ENCODE results near the gene NHSL1. TPM values are rescaled to one million over a fixed set of nuclear protein-coding genes. Genes with fewer than 3 reads are reported as not detected.

NHSL1 gene
- total RNA-seq, 2 experiments from 2014 or later, result 0.14 to 0.44 TPM

DNA sequence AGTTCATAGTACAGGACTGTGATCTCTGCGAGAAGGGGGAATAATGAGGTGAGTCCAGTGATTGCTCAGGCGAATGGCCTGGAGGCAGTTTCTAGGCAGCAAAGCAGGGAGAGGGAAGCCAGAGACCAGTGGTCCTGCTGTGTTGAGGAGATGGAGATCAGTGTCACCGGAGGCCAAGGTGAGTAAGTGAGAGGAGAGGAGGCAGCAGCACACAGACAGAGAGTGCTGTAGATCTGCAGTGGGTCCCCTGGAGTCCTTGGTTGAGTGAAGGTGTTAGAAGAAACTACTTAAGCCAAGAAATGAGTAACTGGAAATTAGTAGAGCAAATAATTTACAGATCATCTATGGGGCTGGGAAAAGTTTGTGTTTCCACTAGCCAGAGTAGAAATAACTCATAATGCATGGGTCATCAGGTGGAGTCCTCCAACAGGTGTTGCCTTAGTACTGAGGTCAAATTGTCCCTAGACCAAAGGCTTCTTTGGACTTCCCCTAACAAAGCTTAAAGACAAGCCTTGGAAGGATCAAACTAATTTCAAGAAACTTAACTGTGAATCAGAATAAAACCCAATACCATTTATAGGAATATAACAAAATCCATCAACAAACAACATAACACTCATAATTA lies 81.7 kb downstream of the NHSL1 start:
- Mint-ChIP-seq H3K27me3 (no peaks in the 10 kb centered on the region), H3K27ac (peak overlapping the region; percentile 6), H3K9me3 (no peaks in the 10 kb centered on the region), H3K4me1 (peaks cover 1% of the 10 kb centered on the region), H3K36me3 (peaks cover 28% of the 10 kb centered on the region), H3K4me3 (no peak overlapping the region)
- POLR2A ChIA-PET, result interaction anchor here (0.6 kb wide), 1 partner anchor 302 kb away, joined by 6 read pairs; no protein-coding TSS in a partner anchor
- ATAC-seq (ENCODE audit: low read depth) (no peak), DNase-seq (no peak)

DNA sequence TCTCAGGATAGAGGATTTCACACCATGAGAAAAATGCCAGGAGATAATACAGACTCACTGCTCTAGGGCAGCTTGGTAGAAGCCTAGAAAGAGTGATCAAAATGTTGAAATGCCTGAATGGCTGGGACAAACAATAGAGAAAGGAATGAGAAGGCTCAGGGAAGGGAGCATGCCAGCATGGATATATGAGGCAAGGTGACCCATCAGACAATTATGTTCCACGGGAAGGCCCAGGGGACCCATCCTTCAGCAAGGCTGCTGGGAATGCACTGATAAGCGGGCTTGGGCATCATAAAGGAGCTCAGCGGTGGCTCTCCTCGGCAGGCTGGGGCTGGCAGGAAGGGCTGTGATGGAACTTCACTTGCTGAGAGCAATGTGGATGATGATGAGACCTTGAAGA lies 83.1 kb downstream of the NHSL1 start:
- peaks cover 34% of the 10 kb centered on the region for H3K36me3 Mint-ChIP-seq
- ATAC-seq (ENCODE audit: low read depth) (no peak), DNase-seq (no peak)
- no peak overlapping the region for H3K27ac Mint-ChIP-seq
- no peaks in the 10 kb centered on the region for H3K9me3 Mint-ChIP-seq
- H3K27me3 Mint-ChIP-seq, result no peaks in the 10 kb centered on the region
- H3K4me3 Mint-ChIP-seq, result no peak overlapping the region
- H3K4me1 Mint-ChIP-seq, result peaks cover 4% of the 10 kb centered on the region
- POLR2A ChIA-PET, result no interaction called here

DNA sequence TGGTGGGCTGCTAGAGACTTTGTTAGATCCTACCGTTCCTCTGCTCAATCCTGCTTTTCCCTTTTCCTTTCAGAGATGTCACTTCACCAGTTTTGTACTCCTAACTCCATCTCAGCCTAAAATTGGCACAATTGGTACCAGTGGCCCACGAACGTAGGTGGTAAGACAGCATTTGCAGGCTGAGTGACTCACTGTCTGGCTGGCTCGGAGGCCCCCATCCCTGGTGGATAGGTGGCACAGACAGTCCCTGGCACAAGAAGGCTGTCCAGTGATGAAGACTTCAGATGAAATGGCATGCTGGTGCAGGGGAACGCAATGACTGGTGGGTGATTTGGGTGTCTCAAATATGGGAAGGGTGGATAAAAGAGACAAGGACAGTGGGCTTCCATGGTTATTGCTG lies 84.2 kb downstream of the NHSL1 start:
- Mint-ChIP-seq H3K9me3 (no peaks in the 10 kb centered on the region), H3K27ac (no peak overlapping the region), H3K36me3 (peaks cover 41% of the 10 kb centered on the region), H3K27me3 (no peaks in the 10 kb centered on the region), H3K4me1 (peaks cover 11% of the 10 kb centered on the region), H3K4me3 (no peak overlapping the region)
- POLR2A ChIA-PET, result interaction anchor here (2.0 kb wide), 1 partner anchor 10 kb away, joined by 9 read pairs; no protein-coding TSS in a partner anchor
- no peak for ATAC-seq (ENCODE audit: low read depth)
- no peak for DNase-seq

DNA sequence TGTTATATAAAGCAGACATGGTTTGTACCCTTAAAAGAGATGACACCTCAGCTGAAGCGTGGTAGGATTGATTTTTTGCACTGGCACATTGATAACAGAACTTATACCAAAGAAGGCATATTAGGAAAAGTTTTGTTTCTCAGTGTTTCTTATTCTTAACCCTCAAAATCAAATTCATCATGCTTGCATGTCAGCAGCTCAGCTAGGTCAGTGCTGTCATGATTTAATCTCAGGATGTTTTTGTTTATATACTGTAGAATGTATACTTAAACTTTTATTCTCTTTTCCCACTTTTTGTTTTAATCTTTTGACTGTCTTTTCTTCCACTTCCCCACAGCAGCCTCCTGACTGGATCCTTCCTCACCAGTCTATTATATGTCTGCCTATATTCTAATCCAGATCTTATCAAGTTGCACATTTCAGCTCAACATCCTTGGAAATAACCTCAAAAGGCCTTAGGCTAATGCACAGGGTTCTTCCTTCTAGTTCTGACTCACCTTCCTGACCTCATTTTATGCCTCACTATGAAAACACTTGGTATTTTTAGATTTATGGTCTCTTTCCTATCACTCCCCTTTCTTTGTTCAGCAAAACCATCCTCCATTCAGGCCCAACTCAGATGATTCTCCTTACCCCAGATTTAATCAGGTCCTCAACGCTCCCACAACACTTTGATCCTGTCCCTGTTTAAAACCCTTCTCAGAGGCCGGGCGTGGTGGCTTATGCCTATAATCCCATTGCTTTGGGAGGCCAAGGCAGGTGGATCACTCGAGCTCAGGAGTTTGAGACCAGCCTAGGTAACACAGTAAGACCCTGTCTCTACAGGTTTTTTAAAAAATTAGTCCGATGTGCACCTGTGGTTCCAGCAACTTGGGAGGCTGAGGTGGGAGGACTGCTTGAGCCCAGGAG lies 88.1 kb downstream of the NHSL1 start:
- peak; percentile 65 for ATAC-seq (ENCODE audit: low read depth)
- Mint-ChIP-seq H3K4me3 (no peak overlapping the region), H3K9me3 (no peaks in the 10 kb centered on the region), H3K36me3 (peaks cover 55% of the 10 kb centered on the region), H3K4me1 (peaks cover 20% of the 10 kb centered on the region), H3K27ac (peak overlapping the region; percentile 51), H3K27me3 (no peaks in the 10 kb centered on the region)
- no peak for DNase-seq
- POLR2A ChIA-PET, result no interaction called here

DNA sequence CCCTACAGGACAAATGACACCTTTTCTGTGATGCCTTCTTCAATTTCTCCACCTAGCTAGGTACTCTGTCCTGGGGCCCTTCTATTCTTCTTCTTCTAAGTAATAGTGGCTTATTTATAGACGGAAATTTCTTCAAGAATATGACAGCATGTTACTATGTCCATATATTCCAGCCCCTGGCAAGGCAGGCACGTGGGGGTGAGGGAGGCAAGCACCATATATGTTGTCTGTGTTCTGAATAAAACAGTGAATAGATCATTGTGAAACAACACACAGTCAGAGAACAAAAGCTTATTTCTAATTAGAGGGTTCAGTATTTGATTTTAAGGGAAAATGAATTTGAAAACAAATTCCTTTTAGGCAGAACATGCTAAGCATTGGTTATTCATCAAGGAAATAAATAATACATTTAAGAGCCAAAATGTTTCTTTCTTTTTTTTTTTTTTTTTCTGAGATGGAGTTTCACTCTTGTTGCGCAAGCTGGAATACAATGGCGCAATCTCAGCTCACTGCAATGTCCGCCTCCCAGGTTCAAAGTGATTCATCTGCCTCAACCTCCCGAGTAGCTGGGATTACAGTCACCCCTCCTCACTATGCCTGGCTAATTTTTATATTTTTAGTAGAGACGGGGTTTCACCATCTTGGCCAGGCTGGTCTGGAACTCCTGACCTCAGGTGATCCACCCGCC lies 89.1 kb downstream of the NHSL1 start:
- ATAC-seq (ENCODE audit: low read depth), result no peak
- no peak overlapping the region for H3K27ac Mint-ChIP-seq
- POLR2A ChIA-PET, result no interaction called here
- H3K27me3 Mint-ChIP-seq, result no peaks in the 10 kb centered on the region
- H3K36me3 Mint-ChIP-seq, result peaks cover 55% of the 10 kb centered on the region
- DNase-seq, result no peak
- no peak overlapping the region for H3K4me3 Mint-ChIP-seq
- H3K9me3 Mint-ChIP-seq, result no peaks in the 10 kb centered on the region
- H3K4me1 Mint-ChIP-seq, result peaks cover 26% of the 10 kb centered on the region

DNA sequence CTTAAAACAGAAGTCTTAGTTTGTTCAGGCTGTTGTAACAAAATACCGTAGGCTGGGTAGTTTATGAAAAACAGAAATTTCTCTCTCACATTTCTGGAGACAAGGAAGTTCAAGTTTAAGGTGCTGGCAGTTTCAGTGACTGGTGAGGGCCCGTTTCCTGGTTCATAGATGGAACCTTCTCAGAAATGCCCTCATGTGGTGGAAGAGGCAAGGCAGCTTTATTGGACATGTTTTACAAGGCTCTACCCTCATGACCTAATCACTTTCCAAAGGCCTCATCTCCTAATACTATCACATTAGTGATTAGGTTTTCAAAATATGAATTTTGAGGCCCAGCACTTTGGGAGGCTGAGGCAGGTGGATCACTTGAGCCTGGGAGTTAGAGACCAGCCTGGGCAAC lies 92.9 kb downstream of the NHSL1 start:
- POLR2A ChIA-PET, result no interaction called here
- H3K9me3 Mint-ChIP-seq, result no peaks in the 10 kb centered on the region
- H3K4me1 Mint-ChIP-seq, result peaks cover 32% of the 10 kb centered on the region
- H3K4me3 Mint-ChIP-seq, result peak overlapping the region; percentile 15
- ATAC-seq (ENCODE audit: low read depth) (no peak), DNase-seq (no peak)
- peak overlapping the region; percentile 62 for H3K27ac Mint-ChIP-seq
- H3K36me3 Mint-ChIP-seq, result peaks cover 37% of the 10 kb centered on the region
- H3K27me3 Mint-ChIP-seq, result peaks cover 3% of the 10 kb centered on the region

DNA sequence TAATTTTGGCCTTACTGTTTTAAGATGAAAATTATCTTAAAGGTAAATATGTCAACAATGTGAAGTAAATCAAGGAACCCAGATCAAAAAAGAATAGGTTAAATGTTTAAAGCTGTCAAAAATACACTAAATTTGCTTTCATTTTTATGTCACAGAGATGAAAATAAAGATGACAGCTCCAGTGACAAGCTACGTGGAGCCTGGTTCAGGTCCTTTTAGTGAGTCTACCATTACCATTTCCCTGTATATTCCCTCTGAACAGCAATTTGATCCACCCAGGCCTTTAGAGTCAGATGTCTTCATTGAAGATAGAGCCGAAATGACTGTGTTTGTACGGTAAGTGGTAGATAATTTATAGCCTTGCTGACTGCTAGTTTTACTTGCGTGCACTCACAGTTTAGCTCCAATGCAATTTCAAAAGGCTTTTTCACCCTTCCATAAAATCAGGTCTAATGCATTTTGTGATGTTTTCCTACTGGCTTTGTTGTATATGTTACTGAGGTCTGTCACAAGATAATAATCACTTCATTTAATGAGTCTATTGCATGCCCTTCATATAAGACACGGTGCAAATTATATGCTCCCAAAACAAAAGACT lies 93.4 kb downstream of the NHSL1 start:
- Mint-ChIP-seq H3K4me3 (peak overlapping the region; percentile 15), H3K36me3 (peaks cover 33% of the 10 kb centered on the region), H3K27ac (peak overlapping the region; percentile 62), H3K4me1 (peaks cover 28% of the 10 kb centered on the region), H3K27me3 (peaks cover 3% of the 10 kb centered on the region), H3K9me3 (no peaks in the 10 kb centered on the region)
- POLR2A ChIA-PET, result interaction anchor here (2.7 kb wide), 1 partner anchor 50 kb away, joined by 11 read pairs; no protein-coding TSS in a partner anchor
- DNase-seq, result no peak
- ATAC-seq (ENCODE audit: low read depth), result no peak

DNA sequence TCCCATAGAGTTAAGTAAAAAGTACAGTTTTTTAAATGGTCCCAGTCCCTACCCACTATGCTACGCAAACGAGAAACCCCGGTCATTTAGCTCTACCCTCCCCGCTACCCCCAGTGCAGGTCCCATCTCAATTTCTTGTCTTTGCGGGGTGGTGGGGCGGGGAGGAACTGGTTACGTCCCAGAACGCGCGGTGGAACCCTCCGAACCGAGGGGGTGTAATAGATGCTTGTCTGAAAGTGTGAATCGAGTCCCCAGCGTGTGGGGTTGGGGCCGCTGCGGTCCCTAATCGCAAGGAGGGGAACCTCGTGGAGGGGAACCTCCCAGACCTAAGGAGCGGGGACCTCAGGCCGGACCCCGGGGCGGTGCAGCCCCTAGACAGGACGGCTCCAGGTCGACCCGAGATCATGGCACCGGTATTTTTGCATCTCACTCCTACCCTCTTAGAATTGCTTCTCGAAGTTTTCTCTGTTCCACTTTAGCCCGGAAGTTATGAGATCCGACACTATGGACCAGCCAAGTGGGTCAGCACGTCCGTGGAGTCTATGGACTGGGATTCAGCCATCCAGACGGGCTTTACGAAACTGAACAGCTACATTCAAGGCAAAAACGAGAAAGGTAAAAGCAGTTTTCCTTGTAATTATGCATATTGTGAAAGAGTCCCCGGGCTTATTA lies 94.5 kb downstream of the NHSL1 start:
- H3K9me3 Mint-ChIP-seq, result no peaks in the 10 kb centered on the region
- peaks cover 25% of the 10 kb centered on the region for H3K36me3 Mint-ChIP-seq
- H3K27me3 Mint-ChIP-seq, result peaks cover 3% of the 10 kb centered on the region
- H3K27ac Mint-ChIP-seq, result peak overlapping the region; percentile 84
- peak; percentile 6 for ATAC-seq (ENCODE audit: low read depth)
- H3K4me3 Mint-ChIP-seq, result peak overlapping the region; percentile 89
- no peak for DNase-seq
- POLR2A ChIA-PET, result interaction anchor here (0.6 to 2.7 kb wide), 4 partner anchors 10 to 51 kb away, joined by 3 to 11 read pairs (median 6); no protein-coding TSS in a partner anchor
- H3K4me1 Mint-ChIP-seq, result peaks cover 20% of the 10 kb centered on the region

DNA sequence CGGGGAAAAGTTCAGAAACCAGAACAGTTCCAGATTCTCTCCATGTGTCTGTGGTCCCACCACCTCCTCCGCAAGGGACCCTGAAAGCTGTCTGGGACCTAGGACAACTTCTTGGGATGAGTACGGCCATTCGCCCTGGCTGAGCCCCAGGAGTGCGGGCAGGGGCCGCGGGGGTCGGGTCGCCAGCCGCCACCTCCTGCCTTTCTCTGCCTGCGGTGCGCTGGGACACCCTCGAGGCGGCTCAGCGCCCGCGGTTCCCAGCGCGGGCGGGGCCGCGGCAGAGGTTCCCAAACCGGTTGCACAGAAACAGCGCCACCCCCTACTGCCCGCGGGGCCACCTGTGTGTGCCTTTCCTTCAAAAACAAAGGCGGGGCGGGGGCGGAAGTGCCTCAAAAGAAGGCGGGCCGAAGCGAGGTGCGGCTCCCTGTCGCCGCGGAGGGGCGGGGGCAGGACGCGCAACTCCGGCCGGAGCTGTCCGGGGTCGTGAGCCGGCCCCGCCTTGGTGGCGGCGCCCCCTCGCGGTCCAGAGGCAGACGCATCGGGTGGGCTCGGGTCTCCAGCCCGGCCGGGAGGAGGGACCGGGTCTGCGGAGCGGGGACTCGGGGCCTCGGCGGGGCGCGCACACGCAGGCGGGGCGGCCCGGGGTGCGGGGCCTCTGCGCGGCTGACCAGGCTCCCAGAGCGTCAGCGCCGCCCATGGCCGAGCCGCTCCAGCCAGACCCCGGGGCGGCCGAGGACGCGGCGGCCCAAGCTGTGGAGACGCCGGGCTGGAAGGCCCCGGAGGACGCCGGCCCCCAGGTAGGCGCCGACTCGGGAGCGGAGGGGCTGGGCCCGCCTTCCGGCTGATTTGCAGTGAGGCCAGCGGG lies 95.3 kb downstream of the NHSL1 start, which contains the start of gene HEBP2:
HEBP2 (plus strand) TSS at position 423 of the 865 bp plus-strand sequence; CDS start at position 696, 273 bp downstream.
- POLR2A ChIA-PET, result interaction anchor here (0.6 to 2.7 kb wide), 5 partner anchors 9 to 52 kb away, joined by 3 to 11 read pairs (median 3); no protein-coding TSS in a partner anchor
- peak; percentile 90 for DNase-seq
- H3K9me3 Mint-ChIP-seq, result no peaks in the 10 kb centered on the region
- ATAC-seq (ENCODE audit: low read depth), result peak; percentile 91
- peaks cover 16% of the 10 kb centered on the region for H3K4me1 Mint-ChIP-seq
- peaks cover 3% of the 10 kb centered on the region for H3K27me3 Mint-ChIP-seq
- H3K36me3 Mint-ChIP-seq, result peaks cover 18% of the 10 kb centered on the region
- H3K27ac Mint-ChIP-seq, result peak within 1 kb of the TSS; percentile 84
- peak within 1 kb of the TSS; percentile 89 for H3K4me3 Mint-ChIP-seq

DNA sequence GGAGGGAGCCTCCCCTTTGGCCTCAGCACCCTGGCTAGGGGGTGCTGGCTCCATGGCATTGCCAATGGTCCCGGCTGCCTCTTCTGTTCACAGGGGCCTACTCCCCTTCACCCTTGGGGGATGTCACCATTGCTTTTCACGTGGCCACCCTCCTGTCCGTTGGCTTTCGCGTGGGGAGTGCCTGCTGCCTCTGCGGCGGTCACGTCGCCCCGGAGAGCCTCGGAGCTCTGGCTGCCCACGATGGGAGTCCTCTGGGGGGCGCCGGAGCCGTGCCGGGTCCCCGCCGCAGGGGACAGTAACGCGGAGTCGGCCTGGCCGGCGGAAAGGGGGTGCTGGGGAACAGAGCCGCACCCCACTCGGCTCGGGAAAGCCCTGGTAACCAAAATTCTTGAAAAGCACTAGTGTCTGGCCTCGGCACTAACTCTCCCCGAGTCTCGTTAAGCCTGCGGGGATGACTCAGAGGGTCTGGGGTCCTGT lies 95.9 kb downstream of the NHSL1 start:
- DNase-seq (peak; percentile 68), ATAC-seq (ENCODE audit: low read depth) (peak; percentile 12)
- H3K4me3 Mint-ChIP-seq, result peak overlapping the region; percentile 81
- peak overlapping the region; percentile 75 for H3K27ac Mint-ChIP-seq
- H3K27me3 Mint-ChIP-seq, result peaks cover 3% of the 10 kb centered on the region
- peaks cover 13% of the 10 kb centered on the region for H3K4me1 Mint-ChIP-seq
- POLR2A ChIA-PET, result interaction anchor here (1.1 to 2.7 kb wide), 2 partner anchors 8 to 52 kb away, joined by 3 to 11 read pairs; no protein-coding TSS in a partner anchor
- H3K36me3 Mint-ChIP-seq, result peaks cover 12% of the 10 kb centered on the region
- no peaks in the 10 kb centered on the region for H3K9me3 Mint-ChIP-seq

DNA sequence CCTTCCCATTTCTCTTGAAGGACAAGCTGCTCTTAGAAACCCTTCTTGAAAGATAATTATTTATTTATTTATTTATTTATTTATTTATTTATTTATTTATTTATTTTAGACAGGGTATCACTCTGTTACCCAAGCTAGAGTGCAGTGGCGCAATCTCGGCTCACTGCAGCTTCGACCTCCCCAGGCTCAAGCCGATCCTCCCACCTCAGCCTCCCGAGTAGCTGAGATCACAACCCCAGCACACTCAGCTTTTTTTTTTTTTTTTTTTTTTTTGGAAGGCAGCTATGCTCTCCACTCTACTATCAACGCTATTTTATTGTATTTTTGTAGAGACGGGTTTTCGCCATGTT lies 96.5 kb downstream of the NHSL1 start:
- Mint-ChIP-seq H3K27me3 (peaks cover 3% of the 10 kb centered on the region), H3K27ac (no peak overlapping the region)
- POLR2A ChIA-PET, result interaction anchor here (1.1 kb wide), 1 partner anchor 8 kb away, joined by 3 read pairs; no protein-coding TSS in a partner anchor

More for the DNA sequence above, 96.5 kb downstream of the NHSL1 start:
- DNase-seq (no peak), ATAC-seq (ENCODE audit: low read depth) (no peak)
- H3K4me3 Mint-ChIP-seq, result peak overlapping the region; percentile 81
- no peaks in the 10 kb centered on the region for H3K9me3 Mint-ChIP-seq
- peaks cover 9% of the 10 kb centered on the region for H3K36me3 Mint-ChIP-seq
- peaks cover 13% of the 10 kb centered on the region for H3K4me1 Mint-ChIP-seq
